GM23338 (cell line): ENCODE data around the gene MYO1E. TPM values are rescaled to one million over a fixed set of nuclear protein-coding genes. Genes with fewer than 3 reads are reported as not detected.
A peak's percentile ranks its signal among the peaks of the same experiment; 100 is the strongest.
"Not testable (repeated sequence)": the region's sequence is repeated elsewhere in the genome, so short reads cannot be mapped to it uniquely, and the experiment has no call there.

Source experiments
- ATAC-seq: fragments of 200-7000 bp; cut with Tn5 transposase; 3 replicates; pipeline ENCODE4 v1.9.1; 2020
- DNase-seq: peaks from one replicate; pipeline ENCODE4 v3.0.0-alpha.2; 2015; ENCODE audit warnings: low spot score
- H2AFZ ChIP-seq: fragments of 200-600 bp; sonication (generic); 2 replicates; pipeline ENCODE4 v1.8.0; 2016; ENCODE audit warnings: antibody characterized with exemption, mild to moderate bottlenecking, moderate library complexity
- H3F3A ChIP-seq: fragments of 200-600 bp; sonication (generic); replicated peaks from 2 replicates; pipeline ENCODE4 v1.8.0; 2017; ENCODE audit warnings: antibody characterized with exemption, mixed run types, low read depth
- H3K27ac ChIP-seq: fragments of 200-600 bp; sonication (generic); 2 replicates; pipeline ENCODE4 v1.6.1; 2016; ENCODE audit warnings: low read depth
- H3K27me3 ChIP-seq: fragments of 200-600 bp; sonication (generic); 2 replicates; pipeline ENCODE4 v1.8.0; 2016; ENCODE audit warnings: mild to moderate bottlenecking, mixed run types, moderate library complexity; ENCODE audit not compliant: insufficient read depth
- H3K36me3 ChIP-seq: fragments of 200-600 bp; sonication (generic); 2 replicates; pipeline ENCODE4 v1.8.0; 2016; ENCODE audit warnings: mild to moderate bottlenecking; ENCODE audit not compliant: insufficient read depth
- H3K4me1 ChIP-seq: fragments of 200-600 bp; sonication (generic); 2 replicates; pipeline ENCODE4 v1.8.0; 2016; ENCODE audit warnings: mild to moderate bottlenecking, moderate library complexity; ENCODE audit not compliant: insufficient read depth
- H3K4me2 ChIP-seq: fragments of 200-600 bp; sonication (generic); 2 replicates; pipeline ENCODE4 v1.7.1; 2017; ENCODE audit warnings: mixed run types
- H3K4me3 ChIP-seq: fragments of 200-600 bp; sonication (generic); 2 replicates; pipeline ENCODE4 v1.6.1; 2016; ENCODE audit warnings: mixed run types
- H3K79me2 ChIP-seq: fragments of 200-600 bp; sonication (generic); replicated peaks from 2 replicates; pipeline ENCODE4 v1.8.0; 2017; ENCODE audit warnings: mild to moderate bottlenecking; ENCODE audit not compliant: insufficient read depth
- H3K9me2 ChIP-seq: fragments of 200-600 bp; sonication (generic); 2 replicates; pipeline ENCODE4 v1.8.0; 2017; ENCODE audit not compliant: insufficient read depth
- H4K20me1 ChIP-seq: fragments of 200-600 bp; sonication (generic); replicated peaks from 2 replicates; pipeline ENCODE4 v1.8.0; 2017; ENCODE audit warnings: mild to moderate bottlenecking; ENCODE audit not compliant: insufficient read depth
- H3K27ac Mint-ChIP-seq: 2 replicates; pipeline ENCODE4 v1.8.0; 2020; ENCODE audit warnings: inconsistent platforms, mild to moderate bottlenecking, moderate library complexity, mixed read lengths
- H3K27me3 Mint-ChIP-seq: 3 replicates; pipeline ENCODE4 v1.8.0; 2022; ENCODE audit warnings: low read depth, mild to moderate bottlenecking, moderate library complexity, mixed read lengths, inconsistent platforms; ENCODE audit not compliant: insufficient read depth, poor library complexity
- H3K36me3 Mint-ChIP-seq: 3 replicates; pipeline ENCODE4 v1.8.0; 2021; ENCODE audit warnings: low read depth, mild to moderate bottlenecking, inconsistent platforms, moderate library complexity, mixed read lengths
- H3K4me1 Mint-ChIP-seq: 3 replicates; pipeline ENCODE4 v1.8.0; 2020; ENCODE audit warnings: mild to moderate bottlenecking, inconsistent platforms, mixed read lengths
- H3K4me3 Mint-ChIP-seq: 3 replicates; pipeline ENCODE4 v1.8.0; 2021; ENCODE audit warnings: moderate library complexity, mild to moderate bottlenecking, inconsistent platforms, mixed read lengths
- H3K9me3 Mint-ChIP-seq: 3 replicates; pipeline ENCODE4 v1.8.0; 2020; ENCODE audit warnings: moderate library complexity, mild to moderate bottlenecking, inconsistent platforms, mixed read lengths
- CREB1 ChIP-seq: fragments of 250-450 bp; sonication (Bioruptor Pico); IDR thresholded peaks from 2 replicates; pipeline ENCODE4 v1.5.0; 2020; ENCODE audit warnings: low read depth, mild to moderate bottlenecking, moderate library complexity
- ETS1 ChIP-seq: IDR thresholded peaks from 2 replicates; pipeline ENCODE4 v1.6.1; 2016; ENCODE audit warnings: antibody characterized with exemption
- EZH2phosphoT487 ChIP-seq: fragments of 200-600 bp; sonication (generic); IDR thresholded peaks from one replicate; pipeline ENCODE4 v1.8.1; 2018; ENCODE audit warnings: antibody characterized with exemption; ENCODE audit not compliant: unreplicated experiment
- JUNB ChIP-seq: IDR thresholded peaks from one replicate; pipeline ENCODE4 v1.6.1; 2016; ENCODE audit warnings: antibody characterized with exemption; ENCODE audit not compliant: unreplicated experiment
- NANOG ChIP-seq: IDR thresholded peaks from 2 replicates; pipeline ENCODE4 v1.6.1; 2016; ENCODE audit warnings: antibody characterized with exemption, borderline replicate concordance
- POLR2AphosphoS5 ChIP-seq: IDR thresholded peaks from 2 replicates; pipeline ENCODE4 v1.6.1; 2016; ENCODE audit warnings: antibody characterized with exemption, low read depth
- STAT1 ChIP-seq: IDR thresholded peaks from one replicate; pipeline ENCODE4 v1.6.1; 2016; ENCODE audit warnings: antibody characterized with exemption; ENCODE audit not compliant: unreplicated experiment
- ZNF331 ChIP-seq: fragments of 250-450 bp; sonication (Bioruptor Pico); IDR thresholded peaks from 2 replicates; pipeline ENCODE4 v1.5.0; 2020; ENCODE audit warnings: low read depth, mild to moderate bottlenecking, moderate library complexity
- polyA plus RNA-seq: library from polyadenylated mRNA; unstranded; fragments of >200 nt; fragmentation: Nextera tagmentation; extraction: Ambion mirVana; gene quantifications from 2 replicates; pipeline ENCODE4 v1.2.1, GENCODE V29; 2016
- total RNA-seq: library from RNA; depleted of rRNA; stranded (reverse); fragments of >200 nt; shearing (Covaris generic); gene quantifications from 2 replicates; pipeline ENCODE4 v1.2.3, GENCODE V29; 2014
- TF ChIP-seq, protein P1 (sequence below): IDR thresholded peaks from one replicate; pipeline ENCODE4 v1.6.1; 2018; ENCODE audit warnings: antibody characterized with exemption; ENCODE audit not compliant: unreplicated experiment
- TF ChIP-seq, protein P2 (sequence below): fragments of 250-450 bp; sonication (Bioruptor Pico); IDR thresholded peaks from 2 replicates; pipeline ENCODE4 v1.5.0; 2020; ENCODE audit warnings: mild to moderate bottlenecking, moderate library complexity

Gene MYO1E
- total and polyA plus RNA-seq, 2 experiments from 2014 or later, result 68.3 to 131 TPM

- Mint-ChIP-seq H3K4me1 (peaks cover 4% of the 10 kb centered on the region; the same call in 2 of the 3 replicates), H3K9me3 (peaks cover 2% of the 10 kb centered on the region; the same call in 1 of the 3 replicates), H3K27me3 (peaks cover 4% of the 10 kb centered on the region), H3K36me3 (no peaks in the 10 kb centered on the region; the same call in 2 of the 3 replicates), H3K4me3 (no peak overlapping the region), H3K27ac (no peak overlapping the region; the same call in 1 of the 2 replicates)
- TF ChIP-seq ETS1, result no peak
- TF ChIP-seq, protein P1, sequence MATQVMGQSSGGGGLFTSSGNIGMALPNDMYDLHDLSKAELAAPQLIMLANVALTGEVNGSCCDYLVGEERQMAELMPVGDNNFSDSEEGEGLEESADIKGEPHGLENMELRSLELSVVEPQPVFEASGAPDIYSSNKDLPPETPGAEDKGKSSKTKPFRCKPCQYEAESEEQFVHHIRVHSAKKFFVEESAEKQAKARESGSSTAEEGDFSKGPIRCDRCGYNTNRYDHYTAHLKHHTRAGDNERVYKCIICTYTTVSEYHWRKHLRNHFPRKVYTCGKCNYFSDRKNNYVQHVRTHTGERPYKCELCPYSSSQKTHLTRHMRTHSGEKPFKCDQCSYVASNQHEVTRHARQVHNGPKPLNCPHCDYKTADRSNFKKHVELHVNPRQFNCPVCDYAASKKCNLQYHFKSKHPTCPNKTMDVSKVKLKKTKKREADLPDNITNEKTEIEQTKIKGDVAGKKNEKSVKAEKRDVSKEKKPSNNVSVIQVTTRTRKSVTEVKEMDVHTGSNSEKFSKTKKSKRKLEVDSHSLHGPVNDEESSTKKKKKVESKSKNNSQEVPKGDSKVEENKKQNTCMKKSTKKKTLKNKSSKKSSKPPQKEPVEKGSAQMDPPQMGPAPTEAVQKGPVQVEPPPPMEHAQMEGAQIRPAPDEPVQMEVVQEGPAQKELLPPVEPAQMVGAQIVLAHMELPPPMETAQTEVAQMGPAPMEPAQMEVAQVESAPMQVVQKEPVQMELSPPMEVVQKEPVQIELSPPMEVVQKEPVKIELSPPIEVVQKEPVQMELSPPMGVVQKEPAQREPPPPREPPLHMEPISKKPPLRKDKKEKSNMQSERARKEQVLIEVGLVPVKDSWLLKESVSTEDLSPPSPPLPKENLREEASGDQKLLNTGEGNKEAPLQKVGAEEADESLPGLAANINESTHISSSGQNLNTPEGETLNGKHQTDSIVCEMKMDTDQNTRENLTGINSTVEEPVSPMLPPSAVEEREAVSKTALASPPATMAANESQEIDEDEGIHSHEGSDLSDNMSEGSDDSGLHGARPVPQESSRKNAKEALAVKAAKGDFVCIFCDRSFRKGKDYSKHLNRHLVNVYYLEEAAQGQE, result no peak
- TF ChIP-seq, protein P2, sequence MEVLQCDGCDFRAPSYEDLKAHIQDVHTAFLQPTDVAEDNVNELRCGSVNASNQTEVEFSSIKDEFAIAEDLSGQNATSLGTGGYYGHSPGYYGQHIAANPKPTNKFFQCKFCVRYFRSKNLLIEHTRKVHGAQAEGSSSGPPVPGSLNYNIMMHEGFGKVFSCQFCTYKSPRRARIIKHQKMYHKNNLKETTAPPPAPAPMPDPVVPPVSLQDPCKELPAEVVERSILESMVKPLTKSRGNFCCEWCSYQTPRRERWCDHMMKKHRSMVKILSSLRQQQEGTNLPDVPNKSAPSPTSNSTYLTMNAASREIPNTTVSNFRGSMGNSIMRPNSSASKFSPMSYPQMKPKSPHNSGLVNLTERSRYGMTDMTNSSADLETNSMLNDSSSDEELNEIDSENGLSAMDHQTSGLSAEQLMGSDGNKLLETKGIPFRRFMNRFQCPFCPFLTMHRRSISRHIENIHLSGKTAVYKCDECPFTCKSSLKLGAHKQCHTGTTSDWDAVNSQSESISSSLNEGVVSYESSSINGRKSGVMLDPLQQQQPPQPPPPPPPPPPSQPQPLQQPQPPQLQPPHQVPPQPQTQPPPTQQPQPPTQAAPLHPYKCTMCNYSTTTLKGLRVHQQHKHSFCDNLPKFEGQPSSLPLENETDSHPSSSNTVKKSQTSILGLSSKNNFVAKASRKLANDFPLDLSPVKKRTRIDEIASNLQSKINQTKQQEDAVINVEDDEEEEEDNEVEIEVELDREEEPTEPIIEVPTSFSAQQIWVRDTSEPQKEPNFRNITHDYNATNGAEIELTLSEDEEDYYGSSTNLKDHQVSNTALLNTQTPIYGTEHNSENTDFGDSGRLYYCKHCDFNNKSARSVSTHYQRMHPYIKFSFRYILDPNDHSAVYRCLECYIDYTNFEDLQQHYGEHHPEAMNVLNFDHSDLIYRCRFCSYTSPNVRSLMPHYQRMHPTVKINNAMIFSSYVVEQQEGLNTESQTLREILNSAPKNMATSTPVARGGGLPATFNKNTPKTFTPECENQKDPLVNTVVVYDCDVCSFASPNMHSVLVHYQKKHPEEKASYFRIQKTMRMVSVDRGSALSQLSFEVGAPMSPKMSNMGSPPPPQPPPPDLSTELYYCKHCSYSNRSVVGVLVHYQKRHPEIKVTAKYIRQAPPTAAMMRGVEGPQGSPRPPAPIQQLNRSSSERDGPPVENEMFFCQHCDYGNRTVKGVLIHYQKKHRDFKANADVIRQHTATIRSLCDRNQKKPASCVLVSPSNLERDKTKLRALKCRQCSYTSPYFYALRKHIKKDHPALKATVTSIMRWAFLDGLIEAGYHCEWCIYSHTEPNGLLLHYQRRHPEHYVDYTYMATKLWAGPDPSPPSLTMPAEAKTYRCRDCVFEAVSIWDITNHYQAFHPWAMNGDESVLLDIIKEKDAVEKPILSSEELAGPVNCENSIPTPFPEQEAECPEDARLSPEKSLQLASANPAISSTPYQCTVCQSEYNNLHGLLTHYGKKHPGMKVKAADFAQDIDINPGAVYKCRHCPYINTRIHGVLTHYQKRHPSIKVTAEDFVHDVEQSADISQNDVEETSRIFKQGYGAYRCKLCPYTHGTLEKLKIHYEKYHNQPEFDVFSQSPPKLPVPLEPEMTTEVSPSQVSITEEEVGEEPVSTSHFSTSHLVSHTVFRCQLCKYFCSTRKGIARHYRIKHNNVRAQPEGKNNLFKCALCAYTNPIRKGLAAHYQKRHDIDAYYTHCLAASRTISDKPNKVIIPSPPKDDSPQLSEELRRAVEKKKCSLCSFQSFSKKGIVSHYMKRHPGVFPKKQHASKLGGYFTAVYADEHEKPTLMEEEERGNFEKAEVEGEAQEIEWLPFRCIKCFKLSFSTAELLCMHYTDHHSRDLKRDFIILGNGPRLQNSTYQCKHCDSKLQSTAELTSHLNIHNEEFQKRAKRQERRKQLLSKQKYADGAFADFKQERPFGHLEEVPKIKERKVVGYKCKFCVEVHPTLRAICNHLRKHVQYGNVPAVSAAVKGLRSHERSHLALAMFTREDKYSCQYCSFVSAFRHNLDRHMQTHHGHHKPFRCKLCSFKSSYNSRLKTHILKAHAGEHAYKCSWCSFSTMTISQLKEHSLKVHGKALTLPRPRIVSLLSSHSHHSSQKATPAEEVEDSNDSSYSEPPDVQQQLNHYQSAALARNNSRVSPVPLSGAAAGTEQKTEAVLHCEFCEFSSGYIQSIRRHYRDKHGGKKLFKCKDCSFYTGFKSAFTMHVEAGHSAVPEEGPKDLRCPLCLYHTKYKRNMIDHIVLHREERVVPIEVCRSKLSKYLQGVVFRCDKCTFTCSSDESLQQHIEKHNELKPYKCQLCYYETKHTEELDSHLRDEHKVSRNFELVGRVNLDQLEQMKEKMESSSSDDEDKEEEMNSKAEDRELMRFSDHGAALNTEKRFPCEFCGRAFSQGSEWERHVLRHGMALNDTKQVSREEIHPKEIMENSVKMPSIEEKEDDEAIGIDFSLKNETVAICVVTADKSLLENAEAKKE (CRISPR knock-in tag), result no peak
- TF ChIP-seq CREB1, result no peak
- no peak for TF ChIP-seq POLR2AphosphoS5
- no peak for TF ChIP-seq JUNB
- TF ChIP-seq NANOG, result no peak
- TF ChIP-seq STAT1, result no peak
- no peak for TF ChIP-seq ZNF331 (CRISPR knock-in tag)
- TF ChIP-seq EZH2phosphoT487, result no peak
- no peaks in the 10 kb centered on the region for H3K36me3 ChIP-seq
- H3K27me3 ChIP-seq, result no peaks in the 10 kb centered on the region
- H3K27ac ChIP-seq, result no peak overlapping the region
- H3K9me2 ChIP-seq, result no peaks in the 10 kb centered on the region
- no peaks in the 10 kb centered on the region for H3F3A ChIP-seq
- no peaks in the 10 kb centered on the region for H3K4me1 ChIP-seq
- ATAC-seq (peak; percentile 57), DNase-seq (no peak)
- no peak overlapping the region for H3K4me2 ChIP-seq
- H3K4me3 ChIP-seq, result no peak overlapping the region
- H2AFZ ChIP-seq, result no peak overlapping the region
- peaks cover 59% of the 10 kb centered on the region for H3K79me2 ChIP-seq
- no peaks in the 10 kb centered on the region; the same call in 1 of the 2 replicates for H4K20me1 ChIP-seq
Observed at GRCh38 chr15:59338414-59338813, 34.3 kb downstream of the MYO1E start.

GRCh38 chr15:59336725-59337124 lies 35.9 kb downstream of the MYO1E start:
- not testable (repeated sequence) for H4K20me1 ChIP-seq, H3K36me3 ChIP-seq, H3K27me3 Mint-ChIP-seq, H3K9me3 Mint-ChIP-seq, H3K9me2 ChIP-seq, H3K4me2 ChIP-seq, H3K36me3 Mint-ChIP-seq, ATAC-seq, H3K4me3 Mint-ChIP-seq, H3K4me1 ChIP-seq, H3K27me3 ChIP-seq, H2AFZ ChIP-seq, H3F3A ChIP-seq, DNase-seq, H3K27ac Mint-ChIP-seq, H3K27ac ChIP-seq, H3K4me3 ChIP-seq
- peaks cover 74% of the 10 kb centered on the region for H3K79me2 ChIP-seq
- H3K4me1 Mint-ChIP-seq, result peaks cover 16% of the 10 kb centered on the region; the same call in 2 of the 3 replicates
